HG02623 (cell line): ENCODE data around the gene MIER2.
"Not testable (repeated sequence)": the region's sequence is repeated elsewhere in the genome, so short reads cannot be mapped to it uniquely, and the experiment has no call there.

Experiments used
- ATAC-seq: cut with Tn5 transposase; IDR thresholded peaks from one replicate; pipeline ENCODE4 v1.9.1; 2021; ENCODE audit warnings: moderate library complexity; ENCODE audit not compliant: unreplicated experiment

Gene MIER2

GRCh38 chr19:364496-365287, 20.1 kb upstream of the MIER2 start:
- ATAC-seq = no peak

DNA sequence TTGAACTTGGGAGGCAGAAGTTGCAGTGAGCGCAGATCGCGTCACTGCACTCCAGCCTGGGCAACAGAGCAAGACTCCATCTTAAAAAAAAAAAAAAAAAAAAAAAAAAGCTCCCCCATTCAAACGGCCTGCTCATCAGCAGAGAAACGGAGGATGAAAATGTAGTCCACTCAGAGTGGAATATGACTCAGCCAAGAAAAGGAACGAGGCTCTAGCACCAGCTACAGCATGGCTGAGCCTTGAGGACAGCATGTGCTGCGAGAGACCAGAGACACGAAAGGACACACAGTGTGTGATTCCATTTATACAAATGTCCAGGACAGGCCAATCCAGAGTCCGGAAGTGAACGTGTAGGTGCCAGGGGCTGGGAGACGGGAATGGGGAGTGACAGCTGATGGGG, 18.1 kb upstream of the MIER2 start:
- no peak for ATAC-seq

DNA sequence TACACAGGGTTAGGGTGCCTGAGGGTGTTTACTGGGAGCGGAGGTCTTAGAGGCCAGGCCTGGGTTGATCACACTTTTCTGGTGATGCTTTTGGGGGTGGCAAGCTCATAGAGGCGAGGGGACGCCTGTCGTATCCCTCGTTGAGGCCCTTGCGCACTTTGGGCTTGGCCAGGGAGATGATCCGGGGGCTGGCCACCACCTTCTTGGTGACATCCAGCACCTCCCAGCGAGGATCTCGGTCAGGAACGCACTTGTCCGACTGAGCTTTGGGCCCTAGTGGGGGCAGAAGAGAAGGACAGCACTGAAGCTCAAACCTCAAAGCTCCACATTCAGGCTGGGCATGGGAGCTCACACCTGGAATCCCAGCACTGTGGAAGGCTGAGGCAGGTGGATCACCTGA, 17.6 kb upstream of the MIER2 start:
- ATAC-seq = no peak

GRCh38 chr19:359653-359925, 15.0 kb upstream of the MIER2 start:
- ATAC-seq = no peak

- not testable (repeated sequence) for ATAC-seq
These were observed 10.9 kb upstream of the MIER2 start for GRCh38 chr19:355536-355935.

DNA sequence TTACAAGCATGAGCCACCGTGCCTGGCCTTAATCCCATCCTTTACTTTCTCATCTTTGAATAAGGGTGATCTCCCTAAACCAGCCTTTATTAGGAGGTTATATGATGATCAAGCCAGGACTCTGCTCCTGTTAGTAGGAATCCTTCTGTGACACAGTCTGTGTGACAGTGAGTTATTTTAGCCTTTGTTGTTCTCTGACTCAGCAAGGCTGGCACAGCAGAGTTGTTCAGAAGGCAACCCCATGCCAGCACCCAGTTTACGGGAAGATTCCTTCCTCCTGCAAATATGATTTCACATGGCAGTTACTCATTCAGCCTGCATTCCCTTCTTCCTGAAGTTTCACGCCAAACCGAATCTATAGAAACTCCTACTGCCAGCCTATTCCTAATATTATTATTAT, 10.5 kb upstream of the MIER2 start:
- no peak for ATAC-seq

GRCh38 chr19:351976-352625, 7.5 kb upstream of the MIER2 start:
- no peak for ATAC-seq

DNA sequence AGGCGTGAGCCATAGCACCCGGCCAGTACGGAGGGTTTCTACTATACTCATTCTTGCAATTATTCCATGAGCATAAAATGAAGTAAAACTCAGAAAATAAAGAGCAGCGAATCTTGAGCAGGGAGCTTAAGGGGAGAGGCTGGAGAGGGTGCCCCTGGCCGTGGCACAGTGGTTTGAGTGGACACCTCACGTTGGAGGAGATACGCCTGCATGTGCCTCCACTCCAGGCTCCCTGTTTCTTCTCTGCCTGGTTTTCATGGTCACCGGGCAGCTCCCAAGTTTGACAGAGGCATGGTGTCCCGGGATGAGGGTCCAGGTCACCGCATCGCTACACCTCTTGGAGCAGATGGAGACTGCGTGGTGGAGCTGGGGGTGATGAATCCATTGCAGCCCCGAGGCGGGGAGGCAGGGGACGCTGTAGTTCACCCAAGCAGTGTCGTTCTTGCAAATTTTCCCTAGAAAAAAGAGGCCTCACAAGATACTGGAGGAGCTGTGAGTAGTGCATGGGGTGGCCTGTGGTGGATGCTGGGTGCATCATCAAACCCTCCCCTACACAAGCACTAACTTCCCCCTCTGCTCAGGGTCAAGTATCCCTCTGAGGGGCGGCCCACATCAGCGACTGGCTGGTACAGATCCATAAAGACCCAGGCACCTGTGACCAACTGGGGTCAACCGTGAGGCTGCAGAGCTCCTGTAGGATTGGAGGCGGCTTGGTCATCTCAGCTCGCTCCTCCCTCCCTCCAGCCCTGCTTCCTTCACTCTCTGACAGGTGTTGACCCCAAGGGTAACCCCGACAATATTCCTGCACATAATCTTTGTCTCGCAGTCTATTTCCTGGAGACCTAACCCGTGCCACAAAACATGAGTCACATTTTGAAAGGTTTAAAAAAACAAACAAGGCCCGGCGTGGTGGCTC, 3.6 kb upstream of the MIER2 start:
- no peak for ATAC-seq

GRCh38 chr19:345320-345879, 804 bp upstream of the MIER2 start:
- no peak for ATAC-seq

- peak; percentile 27 for ATAC-seq
These were observed 513 bp downstream of the MIER2 start for GRCh38 chr19:343941-344624.

DNA sequence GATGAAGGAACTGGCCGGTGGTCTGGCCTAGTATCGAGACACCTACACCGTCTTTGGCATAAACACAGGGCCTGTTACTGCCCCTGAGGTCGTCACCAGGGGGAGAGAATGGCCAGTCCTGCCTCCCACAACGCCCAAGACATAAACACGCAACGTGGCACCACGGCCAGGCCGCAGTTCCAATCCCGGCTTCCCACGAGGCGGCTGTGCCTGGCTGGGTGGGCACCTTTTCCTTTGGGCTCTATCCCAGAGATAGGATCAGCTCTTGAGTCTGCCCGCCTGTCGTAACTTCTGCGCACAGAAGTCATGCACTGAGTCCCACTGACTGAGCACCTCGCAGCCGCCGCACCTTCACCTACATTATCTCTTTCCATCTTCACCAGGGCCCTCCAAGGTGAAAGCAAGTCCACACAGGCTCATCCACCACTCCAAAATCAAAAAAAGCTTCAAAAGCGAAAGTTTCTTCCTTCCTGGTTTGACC, 1.1 kb downstream of the MIER2 start:
- no peak for ATAC-seq

DNA sequence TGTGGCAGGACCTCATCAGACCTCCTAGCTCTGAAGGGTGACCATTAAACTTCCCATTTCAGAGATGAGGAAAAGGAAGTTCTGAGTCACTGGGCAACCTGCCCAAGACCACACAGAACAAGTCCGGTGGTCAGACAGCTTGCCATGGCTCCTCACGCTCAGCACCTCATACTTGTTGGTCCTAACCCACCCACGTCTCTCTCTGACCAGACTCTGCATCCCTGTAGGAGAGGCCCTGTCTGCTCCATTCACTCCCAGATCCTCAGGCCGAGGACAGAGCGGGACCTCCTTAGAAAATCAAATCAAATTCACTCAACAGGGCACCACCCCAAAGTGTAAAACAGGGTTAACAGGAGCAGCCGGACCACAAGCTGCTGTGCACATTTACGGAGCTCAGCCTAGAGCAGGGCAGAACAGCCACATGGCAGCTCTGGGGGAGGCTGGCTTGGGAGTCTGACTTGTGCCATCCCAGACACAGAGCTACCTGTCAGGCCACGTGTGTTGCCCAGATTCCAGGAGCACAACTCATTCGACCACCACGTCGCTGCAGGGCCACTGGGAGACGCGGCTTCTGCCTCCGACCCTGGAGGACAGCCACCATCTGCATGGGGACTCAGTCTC, 1.7 kb downstream of the MIER2 start:
- no peak for ATAC-seq

- ATAC-seq = no peak
These were observed 2.5 kb downstream of the MIER2 start for GRCh38 chr19:342128-342455.

- ATAC-seq = no peak
These were observed 3.0 kb downstream of the MIER2 start for GRCh38 chr19:341386-342127.

- ATAC-seq = no peak
These were observed 3.8 kb downstream of the MIER2 start for GRCh38 chr19:340620-341385.

- no peak for ATAC-seq
These were observed 5.2 kb downstream of the MIER2 start for GRCh38 chr19:339262-339887.

DNA sequence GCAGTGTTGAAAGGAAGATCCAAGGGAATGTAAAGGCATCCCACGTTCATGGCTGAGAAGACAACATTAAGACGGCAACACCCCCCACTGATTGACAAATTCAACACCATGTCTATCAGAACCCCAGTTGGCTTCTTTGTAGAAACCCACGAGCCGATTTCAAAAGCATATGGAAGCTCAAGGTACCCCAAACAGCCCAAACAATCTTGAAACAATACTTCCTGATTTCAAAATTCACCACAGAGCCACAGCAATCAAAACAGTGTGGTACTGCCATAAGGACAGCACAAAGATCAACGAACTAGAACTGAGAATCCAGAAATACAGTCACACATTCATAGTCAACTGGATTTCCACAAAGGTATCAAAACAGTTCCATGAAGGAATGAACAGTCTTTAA, 6.2 kb downstream of the MIER2 start:
- ATAC-seq = no peak

GRCh38 chr19:336067-336614, 8.5 kb downstream of the MIER2 start:
- ATAC-seq = no peak
